ENCODE results near the gene RENBP.
"Not testable (repeated sequence)": the region's sequence is repeated elsewhere in the genome, so short reads cannot be mapped to it uniquely, and the experiment has no call there.

The RENBP gene

GRCh38 chrX:153944140-153944799, at the start of gene RENBP:
Gene RENBP, minus strand, starts transcription at chrX:153944643. Its CDS starts 33 bp downstream, at chrX:153944610.
- no peak for DNase-seq

- DNase-seq = no peak
Observed at GRCh38 chrX:153993978-153994377, 49.5 kb upstream of the RENBP start.

GRCh38 chrX:153993079-153993478, 48.6 kb upstream of the RENBP start:
- no peak for DNase-seq

- no peak for DNase-seq
Observed at GRCh38 chrX:153992180-153992579, 47.7 kb upstream of the RENBP start.

- DNase-seq = no peak
Observed at GRCh38 chrX:153991013-153991580, 46.7 kb upstream of the RENBP start.

- DNase-seq = no peak
Observed at GRCh38 chrX:153989973-153990655, 45.7 kb upstream of the RENBP start.

DNA sequence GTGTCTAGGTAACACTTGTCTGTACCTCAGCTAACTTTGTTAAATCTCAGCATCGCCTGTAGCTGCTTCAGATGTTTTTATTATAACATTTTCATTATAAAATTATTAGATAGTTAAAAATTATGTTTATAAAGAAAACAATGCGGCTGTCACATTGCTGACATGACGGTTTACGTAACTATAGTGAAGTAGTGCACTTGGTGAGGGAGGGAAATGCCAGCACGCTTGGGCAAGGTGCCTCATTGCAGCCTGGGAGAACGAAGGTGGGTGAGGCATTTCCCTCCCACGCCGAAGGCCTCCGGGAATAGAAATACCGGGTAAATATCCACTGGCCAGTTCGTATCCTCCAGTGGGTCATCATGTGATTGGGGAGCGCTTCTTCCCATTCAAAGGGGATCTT, 44.0 kb upstream of the RENBP start:
- DNase-seq = no peak

GRCh38 chrX:153984351-153985178, 40.1 kb upstream of the RENBP start:
- DNase-seq = no peak

DNA sequence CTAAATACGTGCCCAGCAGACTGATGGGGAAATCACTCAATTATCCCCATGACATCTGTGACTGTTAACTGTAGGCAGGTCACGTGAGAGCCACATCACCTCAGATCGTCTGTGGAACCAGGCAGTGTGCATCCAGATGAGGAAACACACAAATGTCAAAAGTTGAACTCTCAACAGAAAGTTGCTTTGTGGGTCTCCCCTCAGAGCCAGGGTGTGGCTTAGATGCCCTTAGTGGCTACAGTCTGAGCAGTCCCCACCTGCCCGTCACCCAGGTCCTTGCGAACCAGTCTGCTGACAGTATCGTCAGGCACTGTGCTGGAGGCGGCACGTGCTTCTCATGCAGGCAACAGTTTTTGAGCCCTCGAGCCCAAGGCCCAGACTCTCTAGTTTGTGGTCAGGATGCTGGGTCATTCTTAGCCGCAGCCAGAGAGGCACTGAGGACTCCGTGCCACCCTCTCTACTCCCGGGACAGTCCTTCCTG, 38.9 kb upstream of the RENBP start:
- no peak for DNase-seq

GRCh38 chrX:153981771-153982533, 37.5 kb upstream of the RENBP start:
- no peak for DNase-seq

GRCh38 chrX:153981231-153981630, 36.8 kb upstream of the RENBP start:
- no peak for DNase-seq

GRCh38 chrX:153980394-153980793, 36.0 kb upstream of the RENBP start:
- not testable (repeated sequence) for DNase-seq

- no peak for DNase-seq
Observed at GRCh38 chrX:153974726-153975286, 30.4 kb upstream of the RENBP start.

- DNase-seq = no peak
Observed at GRCh38 chrX:153974003-153974725, 29.7 kb upstream of the RENBP start.

DNA sequence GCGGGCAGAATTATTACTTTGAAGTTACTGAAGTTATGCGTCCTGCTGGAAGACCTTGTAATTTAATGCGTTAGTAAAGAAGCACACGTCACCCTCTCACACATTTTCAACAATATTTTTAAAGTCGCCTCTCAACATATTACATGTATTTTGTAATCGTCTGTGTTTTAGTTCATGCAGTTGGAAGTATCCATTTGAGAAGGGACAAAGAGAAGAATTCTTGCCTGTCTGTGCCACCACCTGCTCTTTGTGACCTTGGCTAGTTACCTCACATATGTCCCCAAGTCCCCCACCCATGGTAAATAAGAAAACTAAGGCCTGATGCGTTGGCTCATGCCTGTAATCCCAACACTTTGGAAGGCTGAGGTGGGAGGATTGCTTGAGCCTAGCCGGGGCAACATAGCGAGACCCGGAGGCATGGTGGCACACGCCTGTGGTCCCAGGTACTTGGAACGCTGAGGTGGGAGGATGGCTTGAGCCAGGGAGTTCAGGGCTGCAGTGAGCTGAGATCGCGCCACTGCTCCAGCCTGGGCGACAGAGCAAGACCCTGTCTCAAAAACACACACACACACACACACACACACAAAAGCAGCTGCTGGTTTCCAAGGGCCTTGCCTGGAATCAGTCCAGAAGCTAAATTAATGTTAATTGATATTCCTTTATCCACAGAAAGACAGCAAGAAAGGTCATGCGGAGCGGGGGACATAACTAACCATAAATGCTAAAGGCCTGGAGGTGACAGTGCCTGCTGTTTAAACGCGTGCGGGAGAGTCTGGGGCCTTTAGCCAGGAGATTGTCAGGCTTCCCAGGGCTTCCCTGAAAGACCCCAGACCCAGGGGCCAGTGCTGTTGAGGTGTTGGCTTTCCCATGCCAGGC, 28.9 kb upstream of the RENBP start:
- no peak for DNase-seq

DNA sequence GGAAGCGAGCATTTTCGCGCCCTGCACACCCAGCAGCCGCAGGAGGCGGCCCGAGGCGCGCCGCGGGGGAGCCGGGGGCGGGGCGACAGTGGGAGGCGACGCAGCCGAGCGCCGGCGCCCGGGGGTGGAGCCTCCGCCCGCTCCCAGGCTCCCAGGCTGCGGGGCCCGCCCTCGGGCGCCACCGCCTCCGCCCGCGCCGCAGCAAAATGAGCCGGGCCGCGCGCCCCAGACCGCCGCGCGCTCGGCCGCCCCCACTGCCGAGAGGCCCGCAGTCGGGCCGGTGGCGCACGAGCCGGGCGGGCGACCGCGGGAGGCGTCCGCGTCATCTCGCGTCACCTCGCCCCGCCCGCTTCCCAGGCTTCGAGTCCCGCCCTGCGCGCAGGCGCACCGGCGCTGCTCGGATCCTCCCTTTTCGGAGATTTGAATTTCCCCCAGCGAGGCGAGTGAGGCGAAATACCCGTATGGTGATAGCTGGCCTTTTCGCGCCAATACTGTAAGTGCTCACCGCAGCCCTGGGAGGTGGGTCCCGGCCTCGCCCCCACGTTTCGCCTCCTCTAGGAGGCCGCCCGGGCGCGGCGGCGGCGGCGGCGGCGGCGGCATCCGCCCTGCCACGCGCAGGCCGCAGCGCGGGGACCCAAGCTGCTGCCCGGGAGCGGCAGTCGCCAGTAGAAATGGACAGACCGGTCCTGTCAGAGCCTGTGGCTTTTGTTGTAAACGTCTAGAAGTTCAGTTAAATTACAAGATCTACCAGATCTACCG, 28.1 kb upstream of the RENBP start, which contains the start of gene TMEM187:
TMEM187 (plus strand) TSS at position 387 of the 759 bp plus-strand sequence. CDS start 9,309 bp downstream, outside the sequence.
- peak; percentile 76 for DNase-seq

- DNase-seq = peak; percentile 86
Observed at GRCh38 chrX:153971450-153972367, 27.3 kb upstream of the RENBP start, which contains the start of gene HCFC1. Gene HCFC1, minus strand, starts transcription at chrX:153971818. Its CDS starts 978 bp downstream, at chrX:153970840.

DNA sequence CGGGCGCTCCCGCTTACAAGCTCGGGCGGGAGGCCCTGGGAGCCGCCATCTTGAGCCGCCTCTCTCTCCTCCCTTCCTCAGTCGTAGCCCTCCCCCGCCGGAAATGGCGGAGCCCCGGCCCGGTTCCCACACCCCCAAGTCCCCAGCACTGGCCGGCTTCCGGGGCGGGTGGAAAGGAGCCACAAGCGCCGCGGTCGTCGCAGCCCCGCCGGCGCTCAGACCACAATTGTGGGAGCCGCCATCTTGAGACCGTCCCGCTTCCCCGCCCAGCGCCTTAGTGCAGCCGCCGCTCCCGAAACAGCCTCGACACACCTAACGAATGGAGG, 26.6 kb upstream of the RENBP start:
- DNase-seq = peak; percentile 18

Data from NCI-H1417 treated with DMSO at 0.1 percent for 48 hours (cell line).